Uterus (tissue), 4 donors: ENCODE data around the gene TRMT2A. TPM values are rescaled to one million over a fixed set of nuclear protein-coding genes. Genes with fewer than 3 reads are reported as not detected.

ENCODE experiments used
- DNase-seq, 2 donors: peaks; one replicate each; pipeline ENCODE4 v3.0.0-alpha.2; 2019 to 2020
- H3K27ac ChIP-seq, 2 donors: fragments of 200-600 bp; sonication (generic); 1 replicate in 1 of 2; 2 replicates in 1 of 2; pipeline ENCODE4 v1.5.1; 2016 to 2018
- H3K27me3 ChIP-seq, 2 donors: fragments of 200-600 bp; sonication (generic); one replicate each; pipeline ENCODE4 v1.5.1; 2018 to 2019; ENCODE audit warnings: control low read depth in 1 of 2
- H3K36me3 ChIP-seq, 2 donors: fragments of 200-600 bp; sonication (generic); one replicate each; pipeline ENCODE4 v1.5.1; 2019; ENCODE audit warnings: control low read depth in 1 of 2
- H3K4me1 ChIP-seq, 2 donors: fragments of 200-600 bp; sonication (generic); one replicate each; pipeline ENCODE4 v1.5.1; 2018 to 2019; ENCODE audit warnings: control low read depth in 1 of 2
- H3K4me3 ChIP-seq, 2 donors: fragments of 200-600 bp; sonication (generic); 1 replicate in 1 of 2; 2 replicates in 1 of 2; pipeline ENCODE4 v1.5.1; 2018 to 2019; ENCODE audit warnings: mild to moderate bottlenecking in 1 of 2
- H3K9me3 ChIP-seq, 2 donors: fragments of 200-600 bp; sonication (generic); one replicate each; pipeline ENCODE4 v1.5.1; 2019; ENCODE audit warnings: control low read depth in 1 of 2
- CTCF ChIP-seq, 4 experiments: fragments of 200-600 bp in 2 of 4; fragments of 450-650 bp in 2 of 4; sonication (generic) in 2 of 4; IDR thresholded peaks; one replicate each; pipeline ENCODE4 v1.5.1; 2016 to 2019; ENCODE audit warnings: antibody characterized with exemption in 4 of 4, mild to moderate bottlenecking in 2 of 4, moderate library complexity in 1 of 4
- POLR2A ChIP-seq, 2 donors: fragments of 450-650 bp; IDR thresholded peaks; one replicate each; pipeline ENCODE4 v1.6.1; 2016; ENCODE audit warnings: antibody characterized with exemption in 2 of 2, mild to moderate bottlenecking in 1 of 2, moderate library complexity in 1 of 2
- intact Hi-C: fragments of 100-400 bp; cut with DNase I; formaldehyde crosslinking; loops from one replicate; pipeline ENCODE4 v1.15.1; 2023; ENCODE audit warnings: low total_unique reads
- total RNA-seq, 4 donors: library from RNA; depleted of rRNA in 3 of 4; stranded (reverse); fragments of >200 nt in 3 of 4; gene quantifications; one replicate each; pipeline versions ENCODE4 v1.1.0 to v1.2.4, GENCODE V29; 2014 to 2023
- donor health status: DM: yes; HTN: yes; CAD: no.

TRMT2A gene
- total RNA-seq, 4 donors from 2014 or later: 30.9 to 123 (median 45.3) TPM

GRCh38 chr22:20089977-20090729 is 26.9 kb downstream of the TRMT2A start:
- Histone ChIP-seq H3K4me1 (no peaks in the 10 kb centered on the region), H3K27me3 (no peaks in the 10 kb centered on the region), H3K9me3 (no peaks in the 10 kb centered on the region), H3K27ac (no peak overlapping the region), H3K4me3 (no peak overlapping the region), H3K36me3 (no peaks in the 10 kb centered on the region)
- TF ChIP-seq POLR2A (IDR thresholded peaks at IDR 0.05) (no peak), CTCF (IDR thresholded peaks at IDR 0.05) (no peak)
- intact Hi-C loops: no loop called here
- no peak for DNase-seq

GRCh38 chr22:20089226-20089976 is 27.6 kb downstream of the TRMT2A start:
- H3K27ac ChIP-seq: no peak overlapping the region
- H3K4me3 ChIP-seq: no peak overlapping the region
- no peaks in the 10 kb centered on the region for H3K36me3 ChIP-seq
- no peak for DNase-seq
- TF ChIP-seq CTCF (IDR thresholded peaks at IDR 0.05) (no peak), POLR2A (IDR thresholded peaks at IDR 0.05) (no peak)
- intact Hi-C loops: no loop called here
- H3K9me3 ChIP-seq: no peaks in the 10 kb centered on the region
- no peaks in the 10 kb centered on the region for H3K27me3 ChIP-seq
- peaks cover 0 to 6% of the 10 kb centered on the region in 2 donors for H3K4me1 ChIP-seq

- Histone ChIP-seq H3K27me3 (no peaks in the 10 kb centered on the region), H3K36me3 (no peaks in the 10 kb centered on the region), H3K27ac (no peak overlapping the region), H3K4me1 (peaks cover 0 to 14% of the 10 kb centered on the region in 2 donors), H3K4me3 (no peak overlapping the region), H3K9me3 (no peaks in the 10 kb centered on the region)
- intact Hi-C loops: no loop called here
- DNase-seq: no peak
- TF ChIP-seq CTCF (IDR thresholded peaks at IDR 0.05) (no peak), POLR2A (IDR thresholded peaks at IDR 0.05) (no peak)
Measured at GRCh38 chr22:20088263-20088648, 28.8 kb downstream of the TRMT2A start.

GRCh38 chr22:20087319-20088262 is 29.4 kb downstream of the TRMT2A start:
- H3K4me1 ChIP-seq: peaks cover 0 to 20% of the 10 kb centered on the region in 2 donors
- no peaks in the 10 kb centered on the region for H3K27me3 ChIP-seq
- no peaks in the 10 kb centered on the region for H3K36me3 ChIP-seq
- no peak overlapping the region for H3K27ac ChIP-seq
- no peak overlapping the region for H3K4me3 ChIP-seq
- TF ChIP-seq POLR2A (IDR thresholded peaks at IDR 0.05) (no peak), CTCF (IDR thresholded peaks at IDR 0.05) (no peak)
- DNase-seq: no peak
- intact Hi-C loops: no loop called here
- H3K9me3 ChIP-seq: no peaks in the 10 kb centered on the region
